Measurements from ENCODE around the gene FRS3.

GRCh38 chr6:41789390-41789724, 9.7 kb upstream of the FRS3 start:
- TF ChIP-seq FOXP2 (optimal IDR thresholded peaks at IDR 0.05; ENCODE audit: borderline replicate concordance, extremely low read depth, extremely low read length, insufficient read depth) (no peak), TAF1 (IDR thresholded peaks at IDR 0.05; ENCODE audit: borderline replicate concordance, insufficient read depth, low read length) (no peak), POLR2AphosphoS5 (IDR thresholded peaks at IDR 0.05; ENCODE audit: low read depth, low read length) (no peak), SIN3A (IDR thresholded peaks at IDR 0.05; ENCODE audit: borderline replicate concordance, insufficient read depth, low read length) (no peak)
